Glomerular visceral epithelial cell (primary cell): Measurements from ENCODE around the gene XPNPEP1.

Source experiments
- DNase-seq: peaks from one replicate; pipeline ENCODE4 v3.0.0-alpha.2; 2016; ENCODE audit errors: extremely low spot score

XPNPEP1 gene

DNA sequence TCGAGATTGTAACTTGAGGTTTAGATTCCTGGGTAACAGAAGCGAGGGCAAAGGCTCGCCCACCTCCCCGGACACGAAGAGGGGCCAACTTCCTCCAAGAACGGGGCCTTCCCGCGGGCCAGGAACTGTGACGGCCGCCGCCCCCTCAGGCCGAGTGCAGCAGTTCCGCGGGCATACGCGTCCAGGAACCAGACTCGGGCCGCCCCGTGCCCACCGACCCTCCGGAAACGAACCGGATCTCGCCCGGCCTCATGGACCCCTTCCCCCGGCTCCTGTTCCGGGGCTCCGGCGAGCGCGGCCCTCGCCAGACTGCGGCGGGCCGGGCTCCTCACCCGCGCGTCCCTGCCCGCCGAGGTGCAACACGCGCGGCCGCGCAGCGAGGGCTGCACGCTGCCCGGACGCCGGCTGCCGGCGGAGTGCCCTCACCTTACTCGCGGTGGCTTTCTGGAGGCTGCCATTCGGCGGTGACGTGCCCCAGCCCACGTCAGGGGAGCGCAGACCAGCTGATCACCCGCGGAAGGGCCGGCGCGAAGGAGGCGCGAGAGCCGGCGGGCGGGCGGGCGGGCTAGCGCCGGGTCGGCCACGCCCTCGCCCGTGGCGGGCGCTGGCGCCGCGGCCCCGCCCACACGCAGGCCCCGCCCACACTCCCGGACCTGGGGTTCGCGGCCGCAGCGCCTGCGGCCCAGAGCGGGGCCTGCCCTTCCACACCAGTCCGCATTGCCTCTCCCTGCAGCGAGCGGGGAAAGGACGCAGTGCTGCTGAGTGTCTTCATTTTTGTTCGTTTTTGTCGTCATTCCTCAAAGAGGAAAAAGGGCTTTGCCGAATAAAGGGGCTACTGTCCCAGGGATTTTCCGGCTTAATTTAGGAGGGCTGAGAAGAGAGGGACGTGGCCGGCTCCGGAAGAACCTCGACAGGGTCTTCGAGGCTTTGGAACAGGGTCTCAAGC, at the start of gene XPNPEP1:
Gene XPNPEP1 (minus strand): TSS at position 536 of the 946 bp plus-strand sequence. CDS start 78 bp downstream, at position 458.
- DNase-seq: peak; percentile 91

DNA sequence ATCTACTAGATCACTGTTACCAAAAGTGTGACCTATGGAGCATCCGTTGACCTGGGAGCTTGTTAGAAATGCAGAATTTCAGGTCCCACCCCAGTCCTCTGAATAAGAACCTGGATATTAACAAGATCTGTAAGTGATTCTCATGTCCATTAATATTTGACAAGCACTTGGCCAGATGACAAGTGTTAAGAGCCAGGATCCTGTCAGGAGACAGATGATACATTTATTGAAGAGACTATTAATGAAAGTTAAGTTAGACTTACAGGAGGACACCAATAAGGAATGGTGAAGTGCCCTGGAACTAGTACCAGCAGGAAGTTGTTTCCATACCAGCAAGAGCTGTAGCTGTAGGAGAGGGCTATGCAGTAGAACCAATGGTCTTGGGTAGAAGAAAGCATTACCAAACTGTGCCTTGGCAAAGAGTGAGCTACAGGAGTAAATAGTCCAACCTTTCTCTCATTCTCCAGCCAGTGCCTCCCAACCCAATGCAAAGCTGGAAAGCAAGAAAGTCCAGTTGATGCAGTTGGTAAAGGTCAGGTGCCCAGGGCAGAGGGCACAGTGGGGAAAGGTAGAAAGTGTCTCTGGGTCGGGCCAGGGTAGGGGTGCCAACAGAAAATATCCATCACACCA, 49.2 kb upstream of the XPNPEP1 start:
- no peak for DNase-seq

GRCh38 chr10:109971634-109972033, 48.3 kb upstream of the XPNPEP1 start:
- no peak for DNase-seq

DNA sequence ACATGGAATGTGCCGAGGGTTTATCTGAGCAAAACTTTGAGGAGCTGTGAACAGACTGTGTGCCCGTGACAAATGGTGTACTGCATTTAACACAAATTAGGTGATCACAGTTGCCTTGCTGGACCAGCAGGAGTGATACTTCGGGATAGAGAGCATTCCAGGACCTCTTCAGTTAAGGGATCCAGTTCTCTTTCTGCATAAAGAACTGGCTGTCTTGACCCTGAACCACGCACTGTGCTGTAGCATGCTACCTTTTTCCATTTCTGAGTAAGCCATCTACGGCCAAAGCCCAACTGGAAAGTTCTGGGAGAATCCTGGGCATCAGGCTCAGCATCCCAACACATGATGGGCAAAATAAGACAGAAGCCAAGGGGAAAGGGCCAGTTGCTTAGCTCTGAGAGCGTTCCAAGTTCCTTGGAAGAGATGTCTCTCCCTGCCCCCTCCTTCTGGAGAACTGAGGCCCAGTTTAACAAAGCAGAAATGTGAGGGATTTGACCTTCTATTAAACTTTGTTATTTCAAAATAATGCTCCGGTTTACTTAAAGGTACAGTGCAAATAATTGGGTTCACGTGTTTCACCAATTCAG, 46.5 kb upstream of the XPNPEP1 start:
- no peak for DNase-seq

- DNase-seq: no peak
Measured at GRCh38 chr10:109968953-109969759, 45.8 kb upstream of the XPNPEP1 start.

- no peak for DNase-seq
Measured at GRCh38 chr10:109967739-109968088, 44.4 kb upstream of the XPNPEP1 start.

GRCh38 chr10:109966961-109967738, 43.8 kb upstream of the XPNPEP1 start:
- DNase-seq: no peak

- no peak for DNase-seq
Measured at GRCh38 chr10:109964318-109964717, 41.0 kb upstream of the XPNPEP1 start.

DNA sequence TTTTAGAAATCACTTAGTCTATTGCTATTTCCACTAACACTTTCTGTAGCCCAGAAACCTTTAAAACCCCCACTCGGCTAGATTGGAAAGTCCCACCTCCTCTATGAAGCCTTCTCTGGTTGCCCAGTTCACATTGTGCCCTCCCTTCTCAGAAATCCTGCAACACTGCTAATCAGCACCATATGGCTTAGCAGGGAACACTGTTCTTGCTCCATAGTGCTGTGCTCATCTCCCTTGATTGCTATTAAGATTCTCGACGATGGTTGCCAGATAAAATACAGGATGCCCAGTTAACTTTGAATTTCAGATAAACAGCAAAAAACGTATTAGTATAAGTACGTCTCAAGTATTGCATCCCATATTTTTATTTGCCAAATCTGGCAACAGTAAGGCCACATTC, 40.1 kb upstream of the XPNPEP1 start:
- no peak for DNase-seq

DNA sequence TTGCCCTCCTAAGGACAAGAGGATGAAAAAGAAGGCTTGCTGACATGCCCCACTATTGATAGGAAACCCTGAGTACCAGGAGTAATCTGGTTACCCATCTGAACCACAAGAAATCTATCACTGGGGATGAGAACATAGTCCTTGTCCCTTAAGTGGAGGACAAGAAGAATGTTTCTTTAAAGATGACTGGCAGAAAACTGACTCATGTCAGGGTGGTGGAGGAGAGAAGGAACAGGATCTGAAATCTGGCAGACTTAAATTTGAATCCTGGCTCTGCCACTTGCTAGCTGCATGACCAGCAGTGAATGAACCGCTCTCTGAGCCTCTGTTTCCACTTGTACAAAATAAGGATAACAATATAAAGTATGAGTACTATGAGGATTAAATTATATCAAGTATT, 38.9 kb upstream of the XPNPEP1 start:
- no peak for DNase-seq

DNA sequence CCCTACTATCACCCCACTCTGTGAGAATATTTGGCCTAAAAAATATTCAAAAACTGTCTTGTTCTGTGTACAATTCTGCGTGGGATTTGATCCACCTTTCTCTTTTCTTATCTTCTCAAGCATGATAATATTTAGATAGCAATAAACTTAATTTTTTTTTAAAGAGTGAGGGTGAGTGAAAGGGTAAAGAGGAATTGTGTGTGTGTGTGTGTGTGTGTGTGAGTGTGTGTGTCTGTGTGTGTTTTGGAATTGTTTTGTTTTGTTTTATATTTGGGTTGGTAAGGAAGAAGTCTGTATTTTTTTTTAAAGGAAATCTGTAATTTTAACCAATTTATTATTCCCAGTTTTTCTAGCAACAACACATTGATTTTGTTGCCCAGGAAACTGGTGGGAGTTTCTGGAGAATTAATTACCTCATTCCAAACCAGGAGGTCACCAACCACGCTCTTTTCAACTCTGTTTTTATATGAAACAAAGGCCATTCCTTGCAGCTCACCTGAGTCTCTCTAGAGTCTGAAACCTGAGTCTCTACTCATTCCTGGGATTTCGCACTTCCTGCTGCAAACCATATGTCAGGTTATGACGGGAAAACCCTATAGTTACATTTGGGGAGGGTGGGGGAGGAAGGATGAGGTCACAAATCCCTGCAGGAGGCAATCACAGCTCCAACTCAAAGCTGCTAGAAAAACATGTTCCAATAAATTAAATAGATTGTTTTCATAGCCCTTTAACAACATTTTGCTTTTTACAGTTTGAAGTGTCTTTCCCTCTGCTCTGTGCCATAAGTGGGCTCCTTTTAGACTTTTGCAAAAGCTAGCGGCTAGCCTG, 38.1 kb upstream of the XPNPEP1 start:
- DNase-seq: peak; percentile 36

DNA sequence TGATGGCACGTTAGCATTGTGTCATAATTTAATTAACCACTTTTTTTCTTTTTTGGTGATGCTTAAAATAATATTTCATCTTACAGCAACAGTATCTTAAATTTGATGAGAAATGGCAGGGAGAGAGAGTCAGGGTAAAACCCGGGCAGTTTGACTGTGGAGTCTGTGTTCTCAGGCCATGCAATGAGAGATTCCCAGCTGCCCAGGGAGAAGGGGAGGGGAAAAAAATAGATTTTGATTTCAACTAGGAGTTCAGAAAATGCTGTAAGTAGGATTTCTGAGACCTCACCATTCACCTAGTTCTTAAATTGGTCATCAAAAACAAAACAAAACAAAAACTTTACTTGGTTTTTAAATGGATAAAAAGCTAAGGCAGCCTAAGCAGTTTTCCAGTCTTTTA, 37.4 kb upstream of the XPNPEP1 start:
- DNase-seq: no peak

- DNase-seq: no peak
Measured at GRCh38 chr10:109959259-109960145, 36.2 kb upstream of the XPNPEP1 start.

- no peak for DNase-seq
Measured at GRCh38 chr10:109958059-109958458, 34.7 kb upstream of the XPNPEP1 start.

DNA sequence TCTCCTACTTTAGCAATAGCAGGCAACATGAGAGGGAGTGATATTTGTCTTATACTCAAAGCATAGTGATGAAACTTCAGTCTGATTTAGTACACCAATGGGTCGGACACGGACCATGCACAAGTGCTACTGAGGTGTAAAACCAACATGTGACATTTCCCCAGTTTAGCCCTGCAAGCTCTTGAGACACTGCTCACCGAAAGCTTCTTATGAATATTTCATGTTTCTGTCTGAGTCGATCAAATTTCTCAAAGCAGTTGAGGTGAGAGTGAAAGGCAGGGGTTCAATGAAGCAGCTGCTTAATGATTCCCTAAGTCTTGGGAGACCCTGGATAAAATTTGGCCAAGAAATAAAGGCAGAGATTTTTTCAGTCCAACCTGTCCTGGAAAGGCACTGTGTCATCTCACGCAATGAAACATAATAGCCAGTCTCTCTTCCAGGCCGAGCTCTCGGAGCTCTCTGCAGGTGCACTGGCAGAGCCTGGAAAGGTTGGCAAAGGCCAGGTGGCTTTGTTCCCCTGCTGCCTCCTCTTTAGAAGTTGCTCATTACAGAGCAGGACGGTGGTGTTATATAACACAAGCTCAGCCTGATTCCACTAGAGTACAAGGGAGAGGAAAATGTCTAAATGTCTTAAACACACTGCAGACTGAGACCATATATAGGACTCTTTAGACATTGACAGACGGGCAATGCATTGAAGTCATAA, 33.9 kb upstream of the XPNPEP1 start:
- no peak for DNase-seq

DNA sequence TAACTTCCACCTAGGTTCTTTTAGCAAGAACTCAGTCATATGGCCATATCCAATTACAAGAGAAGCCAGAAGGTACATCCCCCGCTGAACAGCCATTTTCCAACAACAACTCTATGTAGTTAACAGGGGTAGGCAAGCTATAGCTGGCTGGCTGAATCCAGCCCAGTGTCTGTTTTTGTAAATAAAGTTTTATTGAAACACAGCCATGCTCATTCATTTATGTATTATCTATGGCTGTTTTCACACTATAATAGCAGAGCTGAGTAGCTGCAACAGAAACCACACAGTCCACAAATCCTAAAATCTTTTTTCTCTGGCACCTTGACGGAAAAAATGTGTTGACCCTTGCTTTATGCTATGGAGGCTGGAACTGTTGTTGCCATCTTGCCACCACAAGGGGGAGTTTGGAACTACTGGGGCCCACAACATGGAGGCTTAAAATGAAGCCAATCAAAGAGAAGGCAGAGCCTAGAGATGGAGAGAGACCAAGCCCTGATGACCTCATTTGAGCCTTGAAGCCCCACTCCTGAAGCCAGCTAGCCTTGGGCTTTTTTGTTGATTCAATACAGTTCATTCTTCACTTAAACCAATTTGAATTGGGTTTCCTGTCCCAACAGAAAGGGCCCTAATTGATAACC, 33.3 kb upstream of the XPNPEP1 start:
- DNase-seq: peak; percentile 52

DNA sequence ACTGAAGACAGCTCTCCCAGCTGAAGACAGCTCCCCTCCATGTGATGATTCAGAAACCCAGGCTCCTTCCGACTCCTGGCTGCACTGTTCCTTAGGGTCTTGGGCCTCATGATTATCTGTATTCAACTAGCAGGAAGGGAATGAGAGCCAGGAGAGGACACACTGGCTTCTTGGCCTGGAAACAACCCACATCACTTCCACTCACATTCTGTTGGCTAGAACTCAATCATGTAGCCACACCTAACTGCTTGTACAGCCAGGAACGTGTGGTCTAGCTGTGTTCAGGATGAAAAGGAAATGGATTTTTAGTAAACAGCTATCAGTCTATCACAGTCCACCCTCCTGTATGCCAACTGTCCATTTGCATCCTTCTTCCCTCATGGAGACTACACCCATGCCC, 30.5 kb upstream of the XPNPEP1 start:
- DNase-seq: no peak

DNA sequence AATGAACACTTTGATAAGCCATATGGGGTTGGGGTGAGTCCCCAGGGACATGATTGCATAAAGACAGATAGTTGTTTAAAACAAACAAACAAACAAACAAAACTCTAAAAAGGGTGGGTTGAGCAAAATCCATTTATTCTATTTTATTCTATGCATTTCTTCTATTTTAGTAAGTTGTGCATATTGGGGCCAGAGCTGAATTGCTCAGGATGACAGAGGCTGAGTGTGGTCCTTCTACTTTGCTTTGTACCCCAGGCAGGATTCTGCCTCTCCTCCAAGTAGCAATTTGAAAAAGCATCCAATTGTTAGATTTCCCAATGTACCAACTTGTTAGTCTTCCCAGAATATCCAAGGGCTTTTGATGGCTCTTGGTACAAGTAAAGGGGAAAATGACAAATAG, 29.2 kb upstream of the XPNPEP1 start:
- DNase-seq: no peak
